HepG2 (cell line): ENCODE data around the gene GMEB2. TPM values are rescaled to one million over a fixed set of nuclear protein-coding genes. Genes with fewer than 3 reads are reported as not detected.

ENCODE experiments used
- ATM ChIP-seq: fragments of 450-650 bp; IDR thresholded peaks from 2 replicates; pipeline ENCODE4 v1.7.1; 2017; ENCODE audit warnings: mild to moderate bottlenecking, borderline replicate concordance
- DPF2 ChIP-seq: sonication (generic); formaldehyde crosslinking; IDR thresholded peaks from 2 replicates; pipeline ENCODE4 v1.4.0; 2020; ENCODE audit warnings: mild to moderate bottlenecking, low read depth, missing genetic modification reagents, borderline replicate concordance
- MAFK ChIP-seq, 2 experiments: IDR thresholded peaks in 1 of 2; conservative IDR thresholded peaks in 1 of 2; 2 replicates each; pipeline ENCODE4 v1.6.1; 2011; ENCODE audit warnings: improper control_type of control experiment in 2 of 2, low read length in 2 of 2
- MED1 ChIP-seq: sonication (generic); formaldehyde crosslinking; IDR thresholded peaks from 2 replicates; pipeline ENCODE4 v1.4.0; 2020; ENCODE audit warnings: missing genetic modification reagents
- POLR2A ChIP-seq, 2 experiments: IDR thresholded peaks; 2 replicates each; pipeline ENCODE4 v1.6.1; 2011; ENCODE audit warnings: low read depth in 2 of 2, low read length in 2 of 2, mild to moderate bottlenecking in 1 of 2, moderate library complexity in 1 of 2; ENCODE audit not compliant: insufficient read depth in 1 of 2
- PTBP1 ChIP-seq: fragments of 200-400 bp; formaldehyde crosslinking; IDR thresholded peaks from 2 replicates; pipeline ENCODE4 v1.6.1; 2018; ENCODE audit warnings: low read length, low read depth; ENCODE audit not compliant: poor library complexity, severe bottlenecking
- YY1 ChIP-seq: IDR thresholded peaks from 2 replicates; pipeline ENCODE4 v1.6.1; 2011; ENCODE audit warnings: low read length, low read depth, moderate library complexity, mild to moderate bottlenecking; ENCODE audit not compliant: insufficient read depth, insufficient replicate concordance
- ZBTB42 ChIP-seq: sonication (generic); formaldehyde crosslinking; IDR thresholded peaks from 2 replicates; pipeline ENCODE4 v1.5.0; 2020; ENCODE audit warnings: mild to moderate bottlenecking, missing genetic modification reagents
- ZFP82 ChIP-seq: sonication (generic); formaldehyde crosslinking; IDR thresholded peaks from 2 replicates; pipeline ENCODE4 v1.5.1; 2020; ENCODE audit warnings: mild to moderate bottlenecking, missing genetic modification reagents, borderline replicate concordance
- ZSCAN21 ChIP-seq: sonication (generic); formaldehyde crosslinking; IDR thresholded peaks from 2 replicates; pipeline ENCODE4 v1.8.0; 2022; ENCODE audit warnings: mild to moderate bottlenecking, missing genetic modification reagents, moderate library complexity, borderline replicate concordance
- ZSCAN29 ChIP-seq: sonication (generic); formaldehyde crosslinking; conservative IDR thresholded peaks from 2 replicates; pipeline ENCODE4 v1.4.0; 2020; ENCODE audit warnings: mild to moderate bottlenecking, missing genetic modification reagents
- polyA plus RNA-seq, 8 experiments: library from polyadenylated mRNA; depleted of rRNA in 3 of 8; stranded (reverse) in 7 of 8; unstranded in 1 of 8; fragments of >200 nt; fragmentation: Illumina TruSeq in 4 of 8; extraction: Trizol in 4 of 8; gene quantifications; 2 replicates each; pipeline versions ENCODE4 v1.2.1 to v1.2.3, GENCODE V29; 2011 to 2016; ENCODE audit warnings: low read depth in 4 of 8, missing spikeins in 1 of 8, mixed read lengths in 1 of 8; ENCODE audit not compliant: insufficient read depth in 1 of 8
- total RNA-seq, 5 experiments: library from RNA; depleted of rRNA; stranded (reverse); fragments of >200 nt; fragmentation: Illumina TruSeq; extraction: Trizol; gene quantifications; 2 replicates each; pipeline ENCODE4 v1.2.3, GENCODE V29; 2016; ENCODE audit warnings: low read depth in 1 of 5
- TF ChIP-seq, protein P1 (sequence below): sonication (generic); formaldehyde crosslinking; IDR thresholded peaks from 2 replicates; pipeline ENCODE4 v1.4.0; 2020; ENCODE audit warnings: missing genetic modification reagents
- TF ChIP-seq, protein P2 (sequence below): sonication (generic); formaldehyde crosslinking; IDR thresholded peaks from 2 replicates; pipeline ENCODE4 v1.9.0; 2021; ENCODE audit warnings: missing genetic modification reagents, borderline replicate concordance
- TF ChIP-seq, protein P3 (sequence below): sonication (generic); formaldehyde crosslinking; IDR thresholded peaks from 2 replicates; pipeline ENCODE4 v1.4.0; 2020; ENCODE audit warnings: mild to moderate bottlenecking, missing genetic modification reagents
- TF ChIP-seq, protein P4 (sequence below): sonication (generic); formaldehyde crosslinking; IDR thresholded peaks from 2 replicates; pipeline ENCODE4 v1.4.0; 2020; ENCODE audit warnings: missing genetic modification reagents, borderline replicate concordance
- TF ChIP-seq, protein P5 (sequence below): sonication (generic); formaldehyde crosslinking; IDR thresholded peaks from 2 replicates; pipeline ENCODE4 v1.4.0; 2020; ENCODE audit warnings: mild to moderate bottlenecking, missing genetic modification reagents

The GMEB2 gene
- total and polyA plus RNA-seq, 2 of the 13 experiments (the other 11 are each of a cell fraction or from before 2014, with no cell fraction given), result 10.6 to 12.4 TPM

DNA sequence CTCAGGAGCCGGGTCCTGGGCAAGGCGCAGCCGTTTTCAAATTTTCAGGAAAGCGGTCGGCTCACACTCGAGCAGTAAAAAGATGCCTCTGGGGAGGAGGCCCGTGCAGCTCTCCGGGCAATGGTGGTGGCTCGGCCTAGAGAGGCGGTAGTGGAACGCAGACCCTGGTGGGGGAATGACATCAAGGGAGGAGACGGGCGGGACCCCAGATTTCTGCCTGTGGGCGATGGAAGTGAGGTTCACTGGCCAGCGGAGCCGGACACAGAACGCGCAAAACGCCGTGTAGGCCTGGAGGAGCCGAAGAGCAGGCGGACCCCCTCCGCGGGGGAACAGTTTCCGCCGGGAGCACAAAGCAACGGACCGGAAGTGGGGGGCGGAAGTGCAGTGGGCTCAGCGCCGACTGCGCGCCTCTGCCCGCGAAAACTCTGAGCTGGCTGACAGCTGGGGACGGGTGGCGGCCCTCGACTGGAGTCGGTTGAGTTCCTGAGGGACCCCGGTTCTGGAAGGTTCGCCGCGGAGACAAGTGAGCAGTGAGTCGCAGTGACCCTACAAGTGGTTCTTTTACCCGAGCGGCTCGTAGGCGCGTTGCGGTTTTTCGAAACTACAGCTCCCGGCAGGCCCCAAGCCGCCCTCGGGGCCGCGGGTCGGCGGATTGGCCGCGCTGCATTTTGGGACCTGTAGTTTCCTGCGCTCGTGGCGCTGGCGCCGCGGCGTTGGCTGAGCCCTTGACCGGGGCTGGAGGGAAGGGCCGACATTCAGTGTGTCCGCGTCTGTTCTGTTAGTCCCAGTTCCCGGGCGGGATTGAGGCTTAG is 31.2 kb upstream of the GMEB2 start, which contains the start of gene RTEL1 (continued):
- TF ChIP-seq, protein P1, sequence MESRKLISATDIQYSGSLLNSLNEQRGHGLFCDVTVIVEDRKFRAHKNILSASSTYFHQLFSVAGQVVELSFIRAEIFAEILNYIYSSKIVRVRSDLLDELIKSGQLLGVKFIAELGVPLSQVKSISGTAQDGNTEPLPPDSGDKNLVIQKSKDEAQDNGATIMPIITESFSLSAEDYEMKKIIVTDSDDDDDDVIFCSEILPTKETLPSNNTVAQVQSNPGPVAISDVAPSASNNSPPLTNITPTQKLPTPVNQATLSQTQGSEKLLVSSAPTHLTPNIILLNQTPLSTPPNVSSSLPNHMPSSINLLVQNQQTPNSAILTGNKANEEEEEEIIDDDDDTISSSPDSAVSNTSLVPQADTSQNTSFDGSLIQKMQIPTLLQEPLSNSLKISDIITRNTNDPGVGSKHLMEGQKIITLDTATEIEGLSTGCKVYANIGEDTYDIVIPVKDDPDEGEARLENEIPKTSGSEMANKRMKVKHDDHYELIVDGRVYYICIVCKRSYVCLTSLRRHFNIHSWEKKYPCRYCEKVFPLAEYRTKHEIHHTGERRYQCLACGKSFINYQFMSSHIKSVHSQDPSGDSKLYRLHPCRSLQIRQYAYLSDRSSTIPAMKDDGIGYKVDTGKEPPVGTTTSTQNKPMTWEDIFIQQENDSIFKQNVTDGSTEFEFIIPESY (CRISPR knock-in tag), result peak; percentile 90
- TF ChIP-seq, protein P2, sequence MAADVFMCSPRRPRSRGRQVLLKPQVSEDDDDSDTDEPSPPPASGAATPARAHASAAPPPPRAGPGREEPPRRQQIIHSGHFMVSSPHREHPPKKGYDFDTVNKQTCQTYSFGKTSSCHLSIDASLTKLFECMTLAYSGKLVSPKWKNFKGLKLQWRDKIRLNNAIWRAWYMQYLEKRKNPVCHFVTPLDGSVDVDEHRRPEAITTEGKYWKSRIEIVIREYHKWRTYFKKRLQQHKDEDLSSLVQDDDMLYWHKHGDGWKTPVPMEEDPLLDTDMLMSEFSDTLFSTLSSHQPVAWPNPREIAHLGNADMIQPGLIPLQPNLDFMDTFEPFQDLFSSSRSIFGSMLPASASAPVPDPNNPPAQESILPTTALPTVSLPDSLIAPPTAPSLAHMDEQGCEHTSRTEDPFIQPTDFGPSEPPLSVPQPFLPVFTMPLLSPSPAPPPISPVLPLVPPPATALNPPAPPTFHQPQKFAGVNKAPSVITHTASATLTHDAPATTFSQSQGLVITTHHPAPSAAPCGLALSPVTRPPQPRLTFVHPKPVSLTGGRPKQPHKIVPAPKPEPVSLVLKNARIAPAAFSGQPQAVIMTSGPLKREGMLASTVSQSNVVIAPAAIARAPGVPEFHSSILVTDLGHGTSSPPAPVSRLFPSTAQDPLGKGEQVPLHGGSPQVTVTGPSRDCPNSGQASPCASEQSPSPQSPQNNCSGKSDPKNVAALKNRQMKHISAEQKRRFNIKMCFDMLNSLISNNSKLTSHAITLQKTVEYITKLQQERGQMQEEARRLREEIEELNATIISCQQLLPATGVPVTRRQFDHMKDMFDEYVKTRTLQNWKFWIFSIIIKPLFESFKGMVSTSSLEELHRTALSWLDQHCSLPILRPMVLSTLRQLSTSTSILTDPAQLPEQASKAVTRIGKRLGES (CRISPR knock-in tag), result peak; percentile 88
- TF ChIP-seq, protein P3, sequence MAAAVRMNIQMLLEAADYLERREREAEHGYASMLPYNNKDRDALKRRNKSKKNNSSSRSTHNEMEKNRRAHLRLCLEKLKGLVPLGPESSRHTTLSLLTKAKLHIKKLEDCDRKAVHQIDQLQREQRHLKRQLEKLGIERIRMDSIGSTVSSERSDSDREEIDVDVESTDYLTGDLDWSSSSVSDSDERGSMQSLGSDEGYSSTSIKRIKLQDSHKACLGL, result peak; percentile 94
- TF ChIP-seq, protein P4, sequence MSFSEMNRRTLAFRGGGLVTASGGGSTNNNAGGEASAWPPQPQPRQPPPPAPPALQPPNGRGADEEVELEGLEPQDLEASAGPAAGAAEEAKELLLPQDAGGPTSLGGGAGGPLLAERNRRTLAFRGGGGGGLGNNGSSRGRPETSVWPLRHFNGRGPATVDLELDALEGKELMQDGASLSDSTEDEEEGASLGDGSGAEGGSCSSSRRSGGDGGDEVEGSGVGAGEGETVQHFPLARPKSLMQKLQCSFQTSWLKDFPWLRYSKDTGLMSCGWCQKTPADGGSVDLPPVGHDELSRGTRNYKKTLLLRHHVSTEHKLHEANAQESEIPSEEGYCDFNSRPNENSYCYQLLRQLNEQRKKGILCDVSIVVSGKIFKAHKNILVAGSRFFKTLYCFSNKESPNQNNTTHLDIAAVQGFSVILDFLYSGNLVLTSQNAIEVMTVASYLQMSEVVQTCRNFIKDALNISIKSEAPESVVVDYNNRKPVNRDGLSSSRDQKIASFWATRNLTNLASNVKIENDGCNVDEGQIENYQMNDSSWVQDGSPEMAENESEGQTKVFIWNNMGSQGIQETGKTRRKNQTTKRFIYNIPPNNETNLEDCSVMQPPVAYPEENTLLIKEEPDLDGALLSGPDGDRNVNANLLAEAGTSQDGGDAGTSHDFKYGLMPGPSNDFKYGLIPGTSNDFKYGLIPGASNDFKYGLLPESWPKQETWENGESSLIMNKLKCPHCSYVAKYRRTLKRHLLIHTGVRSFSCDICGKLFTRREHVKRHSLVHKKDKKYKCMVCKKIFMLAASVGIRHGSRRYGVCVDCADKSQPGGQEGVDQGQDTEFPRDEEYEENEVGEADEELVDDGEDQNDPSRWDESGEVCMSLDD, result peak; percentile 95
- TF ChIP-seq PTBP1, result no peak
- peak; percentile 74 to 78 for TF ChIP-seq POLR2A (IDR thresholded peaks at IDR 0.05; ENCODE audit: insufficient read depth in 1 of 2, low read depth in 2 of 2, low read length in 2 of 2)
- no peak for TF ChIP-seq ATM
- TF ChIP-seq, protein P5, sequence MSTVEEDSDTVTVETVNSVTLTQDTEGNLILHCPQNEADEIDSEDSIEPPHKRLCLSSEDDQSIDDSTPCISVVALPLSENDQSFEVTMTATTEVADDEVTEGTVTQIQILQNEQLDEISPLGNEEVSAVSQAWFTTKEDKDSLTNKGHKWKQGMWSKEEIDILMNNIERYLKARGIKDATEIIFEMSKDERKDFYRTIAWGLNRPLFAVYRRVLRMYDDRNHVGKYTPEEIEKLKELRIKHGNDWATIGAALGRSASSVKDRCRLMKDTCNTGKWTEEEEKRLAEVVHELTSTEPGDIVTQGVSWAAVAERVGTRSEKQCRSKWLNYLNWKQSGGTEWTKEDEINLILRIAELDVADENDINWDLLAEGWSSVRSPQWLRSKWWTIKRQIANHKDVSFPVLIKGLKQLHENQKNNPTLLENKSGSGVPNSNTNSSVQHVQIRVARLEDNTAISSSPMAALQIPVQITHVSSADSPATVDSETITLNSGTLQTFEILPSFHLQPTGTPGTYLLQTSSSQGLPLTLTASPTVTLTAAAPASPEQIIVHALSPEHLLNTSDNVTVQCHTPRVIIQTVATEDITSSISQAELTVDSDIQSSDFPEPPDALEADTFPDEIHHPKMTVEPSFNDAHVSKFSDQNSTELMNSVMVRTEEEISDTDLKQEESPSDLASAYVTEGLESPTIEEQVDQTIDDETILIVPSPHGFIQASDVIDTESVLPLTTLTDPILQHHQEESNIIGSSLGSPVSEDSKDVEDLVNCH (CRISPR knock-in tag), result 0 out of 2 replicates have a peak, but pooled peaks have one; percentile 14
- peak; percentile 98 for TF ChIP-seq ZFP82 (CRISPR knock-in tag)
- TF ChIP-seq ZBTB42 (CRISPR knock-in tag), result peak; percentile 67; the same call in 1 of the 2 replicates
- TF ChIP-seq DPF2 (CRISPR knock-in tag), result no peak
- peak; percentile 95 for TF ChIP-seq ZSCAN21 (CRISPR knock-in tag)
- TF ChIP-seq MED1 (CRISPR knock-in tag), result peak; percentile 82
- TF ChIP-seq YY1, result peak; percentile 77
- TF ChIP-seq ZSCAN29 (CRISPR knock-in tag), result peak; percentile 70
- no peak for TF ChIP-seq MAFK (conservative IDR thresholded peaks at IDR 0.05 in 1 of 2, IDR thresholded peaks at IDR 0.05 in 1 of 2; ENCODE audit: low read length in 2 of 2)
